A673 (cell line): ENCODE data around the gene GPR39.

ENCODE experiments used
- EZH2 ChIP-seq: fragments of 200-600 bp; sonication (generic); IDR thresholded peaks from 2 replicates; pipeline ENCODE4 v1.6.1; 2017; ENCODE audit warnings: borderline replicate concordance, low read depth, mild to moderate bottlenecking, mixed read lengths, antibody characterized with exemption, low read length; ENCODE audit not compliant: poor library complexity, severe bottlenecking
- TF ChIP-seq, protein P1 (sequence below): fragments of 300-800, 200-600 bp; sonication (generic); conservative IDR thresholded peaks from 2 replicates; pipeline ENCODE4 v1.5.1; 2017; ENCODE audit warnings: low read depth, mild to moderate bottlenecking, antibody characterized with exemption, low read length, moderate library complexity, mixed read lengths

DNA sequence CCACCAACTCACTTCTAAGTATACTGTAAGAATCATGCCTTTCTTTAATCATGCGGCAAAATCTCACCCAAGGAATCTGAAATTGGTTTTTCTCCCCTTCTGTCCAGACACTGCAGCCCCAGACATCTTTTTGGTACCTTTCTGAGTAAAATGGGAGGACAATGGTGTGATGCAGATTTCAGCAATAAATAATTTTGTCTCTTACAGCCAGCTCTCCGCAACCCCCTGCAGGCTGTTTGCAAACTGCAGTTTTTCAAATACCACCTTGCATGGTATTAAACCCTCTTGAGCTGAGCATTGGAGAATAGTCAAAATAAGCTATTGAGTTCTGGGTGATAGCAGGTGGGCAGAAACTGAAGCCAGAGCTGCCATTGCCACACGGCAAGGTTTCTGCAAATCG is 32.2 kb downstream of the GPR39 start:
- TF ChIP-seq, protein P1, sequence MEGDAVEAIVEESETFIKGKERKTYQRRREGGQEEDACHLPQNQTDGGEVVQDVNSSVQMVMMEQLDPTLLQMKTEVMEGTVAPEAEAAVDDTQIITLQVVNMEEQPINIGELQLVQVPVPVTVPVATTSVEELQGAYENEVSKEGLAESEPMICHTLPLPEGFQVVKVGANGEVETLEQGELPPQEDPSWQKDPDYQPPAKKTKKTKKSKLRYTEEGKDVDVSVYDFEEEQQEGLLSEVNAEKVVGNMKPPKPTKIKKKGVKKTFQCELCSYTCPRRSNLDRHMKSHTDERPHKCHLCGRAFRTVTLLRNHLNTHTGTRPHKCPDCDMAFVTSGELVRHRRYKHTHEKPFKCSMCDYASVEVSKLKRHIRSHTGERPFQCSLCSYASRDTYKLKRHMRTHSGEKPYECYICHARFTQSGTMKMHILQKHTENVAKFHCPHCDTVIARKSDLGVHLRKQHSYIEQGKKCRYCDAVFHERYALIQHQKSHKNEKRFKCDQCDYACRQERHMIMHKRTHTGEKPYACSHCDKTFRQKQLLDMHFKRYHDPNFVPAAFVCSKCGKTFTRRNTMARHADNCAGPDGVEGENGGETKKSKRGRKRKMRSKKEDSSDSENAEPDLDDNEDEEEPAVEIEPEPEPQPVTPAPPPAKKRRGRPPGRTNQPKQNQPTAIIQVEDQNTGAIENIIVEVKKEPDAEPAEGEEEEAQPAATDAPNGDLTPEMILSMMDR, result peak; percentile 72
- TF ChIP-seq EZH2, result no peak
